CD14-positive monocyte (primary cell): ENCODE measurements around the gene NEUROD1. TPM values are rescaled to one million over a fixed set of nuclear protein-coding genes. Genes with fewer than 3 reads are reported as not detected.

Source experiments
- DNase-seq, 3 donors: peaks; one replicate each; pipeline ENCODE4 v3.0.0-alpha.2; 2011 to 2022
- H2AFZ ChIP-seq: 2 replicates; pipeline ENCODE4 v1.6.0; 2012; ENCODE audit warnings: mild to moderate bottlenecking, low read depth, low read length, inconsistent platforms; ENCODE audit not compliant: insufficient read depth, poor library complexity, severe bottlenecking
- H3K27ac ChIP-seq, 2 donors: 1 replicate in 1 of 2; 2 replicates in 1 of 2; pipeline ENCODE4 v1.5.1; 2012 to 2013; ENCODE audit warnings: low read length in 2 of 2, control low read depth in 1 of 2, inconsistent platforms in 1 of 2, low read depth in 1 of 2, mild to moderate bottlenecking in 1 of 2
- H3K27me3 ChIP-seq, 2 donors: one replicate each; pipeline versions ENCODE4 v1.6.0 to v1.6.1; 2011 to 2013; ENCODE audit warnings: low read length in 2 of 2; ENCODE audit not compliant: control insufficient read depth in 2 of 2, insufficient read depth in 2 of 2
- H3K36me3 ChIP-seq, 2 donors: replicated peaks in 1 of 2; 1 replicate in 1 of 2; 2 replicates in 1 of 2; pipeline versions ENCODE4 v1.5.1 to v1.6.1; 2012 to 2013; ENCODE audit warnings: low read length in 2 of 2, control low read depth in 1 of 2, inconsistent platforms in 1 of 2, mild to moderate bottlenecking in 1 of 2; ENCODE audit not compliant: insufficient read depth in 2 of 2, control insufficient read depth in 1 of 2
- H3K4me1 ChIP-seq, 2 donors: 1 replicate in 1 of 2; 2 replicates in 1 of 2; pipeline versions ENCODE4 v1.5.1 to v1.6.1; 2012 to 2013; ENCODE audit warnings: low read length in 2 of 2, control low read depth in 1 of 2, inconsistent platforms in 1 of 2, mild to moderate bottlenecking in 1 of 2, moderate library complexity in 1 of 2; ENCODE audit not compliant: insufficient read depth in 2 of 2, control insufficient read depth in 1 of 2
- H3K4me2 ChIP-seq: replicated peaks from 2 replicates; pipeline ENCODE3; 2012; ENCODE audit warnings: low read length, moderate library complexity, mild to moderate bottlenecking; ENCODE audit not compliant: poor library complexity, severe bottlenecking; ENCODE audit errors: extremely low read depth
- H3K4me3 ChIP-seq, 3 experiments: fragments of 200-600 bp in 1 of 3; sonication (generic) in 1 of 3; replicated peaks in 1 of 3; 1 replicate in 2 of 3; 2 replicates in 1 of 3; pipeline ENCODE4 v1.5.1; 2011 to 2013; ENCODE audit warnings: low read length in 3 of 3, mild to moderate bottlenecking in 3 of 3, control low read depth in 2 of 3, low read depth in 2 of 3, inconsistent platforms in 1 of 3, moderate library complexity in 1 of 3
- H3K79me2 ChIP-seq: 2 replicates; pipeline ENCODE4 v1.6.0; 2012; ENCODE audit warnings: mild to moderate bottlenecking, control low read depth, inconsistent platforms, low read length, moderate library complexity; ENCODE audit not compliant: insufficient read depth
- H3K9ac ChIP-seq: 2 replicates; pipeline ENCODE4 v1.6.0; 2017; ENCODE audit warnings: low read length, mild to moderate bottlenecking; ENCODE audit not compliant: insufficient read depth, poor library complexity, severe bottlenecking
- H3K9me3 ChIP-seq, 2 donors: replicated peaks in 1 of 2; 1 replicate in 1 of 2; 2 replicates in 1 of 2; pipeline versions ENCODE4 v1.5.1 to v1.6.1; 2012 to 2013; ENCODE audit warnings: low read length in 2 of 2, control low read depth in 1 of 2; ENCODE audit not compliant: control insufficient read depth in 1 of 2, insufficient read depth in 1 of 2
- H4K20me1 ChIP-seq: 2 replicates; pipeline ENCODE4 v1.6.0; 2012; ENCODE audit warnings: mild to moderate bottlenecking, low read length, control low read depth, moderate library complexity; ENCODE audit not compliant: insufficient read depth
- H3K27ac Mint-ChIP-seq, 7 donors: one replicate each; pipeline ENCODE4 v1.8.0; 2020; ENCODE audit warnings: mild to moderate bottlenecking in 7 of 7, mixed read lengths in 7 of 7, moderate library complexity in 6 of 7, inconsistent platforms in 2 of 7
- H3K27me3 Mint-ChIP-seq, 3 donors: one replicate each; pipeline ENCODE4 v1.8.0; 2021 to 2022; ENCODE audit warnings: low read depth in 3 of 3, mild to moderate bottlenecking in 3 of 3, mixed read lengths in 3 of 3, moderate library complexity in 3 of 3, inconsistent platforms in 1 of 3
- H3K36me3 Mint-ChIP-seq, 2 donors: one replicate each; pipeline ENCODE4 v1.8.0; 2020; ENCODE audit warnings: mixed read lengths in 2 of 2, inconsistent platforms in 1 of 2, mild to moderate bottlenecking in 1 of 2
- H3K4me1 Mint-ChIP-seq: one replicate; pipeline ENCODE4 v1.8.0; 2020; ENCODE audit warnings: mild to moderate bottlenecking, mixed read lengths
- H3K4me3 Mint-ChIP-seq, 2 donors: one replicate each; pipeline ENCODE4 v1.8.0; 2020; ENCODE audit warnings: mild to moderate bottlenecking in 2 of 2, mixed read lengths in 2 of 2, moderate library complexity in 1 of 2
- H3K9me3 Mint-ChIP-seq, 7 donors: one replicate each; pipeline ENCODE4 v1.8.0; 2020 to 2022; ENCODE audit warnings: mixed read lengths in 7 of 7, mild to moderate bottlenecking in 6 of 7, moderate library complexity in 6 of 7, inconsistent platforms in 2 of 7
- WGBS: methylation state at CpG from one replicate; pipeline ENCODE4 v1.1.5; 2013; ENCODE audit warnings: missing lambda C conversion rate; ENCODE audit not compliant: insufficient coverage; 5-methylcytosine and 5-hydroxymethylcytosine counted together
- intact Hi-C, 2 donors: fragments of 100-400 bp; cut with micrococcal nuclease; formaldehyde crosslinking; loops; one replicate each; pipeline versions ENCODE4 v1.15.0 to v1.15.1; 2023
- polyA plus RNA-seq, 3 donors: library from polyadenylated mRNA; depleted of rRNA in 1 of 3; unstranded in 2 of 3; stranded (reverse) in 1 of 3; fragments of 300-500 nt in 2 of 3; fragments of >200 nt in 1 of 3; fragmentation: Illumina TruSeq in 2 of 3; gene quantifications; 1 replicate in 2 of 3; 2 replicates in 1 of 3; pipeline ENCODE4 v1.2.3, GENCODE V29; 2012 to 2021
- TF ChIP-seq, protein P1 (sequence below): fragments of 200-600 bp; IDR thresholded peaks from one replicate; pipeline ENCODE4 v1.8.0; 2022; ENCODE audit warnings: antibody characterized with exemption, mild to moderate bottlenecking

NEUROD1 gene
- polyA plus RNA-seq, 3 donors: not detected

- no peaks in the 10 kb centered on the region for H3K36me3 ChIP-seq
- TF ChIP-seq, protein P1, sequence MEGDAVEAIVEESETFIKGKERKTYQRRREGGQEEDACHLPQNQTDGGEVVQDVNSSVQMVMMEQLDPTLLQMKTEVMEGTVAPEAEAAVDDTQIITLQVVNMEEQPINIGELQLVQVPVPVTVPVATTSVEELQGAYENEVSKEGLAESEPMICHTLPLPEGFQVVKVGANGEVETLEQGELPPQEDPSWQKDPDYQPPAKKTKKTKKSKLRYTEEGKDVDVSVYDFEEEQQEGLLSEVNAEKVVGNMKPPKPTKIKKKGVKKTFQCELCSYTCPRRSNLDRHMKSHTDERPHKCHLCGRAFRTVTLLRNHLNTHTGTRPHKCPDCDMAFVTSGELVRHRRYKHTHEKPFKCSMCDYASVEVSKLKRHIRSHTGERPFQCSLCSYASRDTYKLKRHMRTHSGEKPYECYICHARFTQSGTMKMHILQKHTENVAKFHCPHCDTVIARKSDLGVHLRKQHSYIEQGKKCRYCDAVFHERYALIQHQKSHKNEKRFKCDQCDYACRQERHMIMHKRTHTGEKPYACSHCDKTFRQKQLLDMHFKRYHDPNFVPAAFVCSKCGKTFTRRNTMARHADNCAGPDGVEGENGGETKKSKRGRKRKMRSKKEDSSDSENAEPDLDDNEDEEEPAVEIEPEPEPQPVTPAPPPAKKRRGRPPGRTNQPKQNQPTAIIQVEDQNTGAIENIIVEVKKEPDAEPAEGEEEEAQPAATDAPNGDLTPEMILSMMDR: no peak
- no peaks in the 10 kb centered on the region for H4K20me1 ChIP-seq
- intact Hi-C loops: no loop called here
- H3K4me1 ChIP-seq: no peaks in the 10 kb centered on the region
- no CpG with 5 or more reads among the region's 1 CpG for WGBS
- no peak overlapping the region for H2AFZ ChIP-seq
- peaks cover 0 to 2% (median 1%) of the 10 kb centered on the region in 3 donors for H3K27me3 Mint-ChIP-seq
- H3K4me3 ChIP-seq: no peak overlapping the region
- H3K4me3 Mint-ChIP-seq: no peak overlapping the region
- H3K9me3 Mint-ChIP-seq: peaks cover 0 to 2% (median 0%) of the 10 kb centered on the region in 7 donors
- H3K9ac ChIP-seq: no peak overlapping the region
- no peak for DNase-seq
- H3K27ac ChIP-seq: no peak overlapping the region
- H3K36me3 Mint-ChIP-seq: no peaks in the 10 kb centered on the region
- no peaks in the 10 kb centered on the region for H3K4me1 Mint-ChIP-seq
- H3K27ac Mint-ChIP-seq: no peak overlapping the region
- H3K79me2 ChIP-seq: no peaks in the 10 kb centered on the region
- H3K4me2 ChIP-seq: no peak overlapping the region
- no peaks in the 10 kb centered on the region for H3K27me3 ChIP-seq
- no peaks in the 10 kb centered on the region for H3K9me3 ChIP-seq
Observed at GRCh38 chr2:181643151-181643550, 37.2 kb downstream of the NEUROD1 start.

DNA sequence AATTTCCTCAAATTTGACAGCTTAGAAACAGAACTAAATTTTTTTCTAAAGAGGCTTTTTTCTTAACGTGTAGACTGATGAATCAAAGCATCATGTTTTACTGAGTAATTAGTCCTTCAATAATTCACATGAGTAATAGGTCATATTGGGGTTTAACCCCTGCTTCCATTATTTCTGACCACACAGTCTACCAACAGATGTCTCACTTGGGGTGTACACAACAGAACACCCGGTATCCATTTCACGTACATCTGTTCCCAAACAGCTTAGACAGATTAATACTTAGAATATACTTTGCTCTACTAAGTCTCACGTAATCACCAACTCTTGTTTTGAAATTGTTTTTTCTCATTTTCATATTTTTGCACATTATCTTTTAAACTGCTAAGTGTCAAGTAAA is 38.2 kb downstream of the NEUROD1 start:
- intact Hi-C loops: no loop called here
- no peaks in the 10 kb centered on the region for H3K36me3 Mint-ChIP-seq
- Histone ChIP-seq H3K4me3 (no peak overlapping the region), H3K27ac (no peak overlapping the region), H3K9me3 (no peaks in the 10 kb centered on the region), H3K9ac (no peak overlapping the region), H4K20me1 (no peaks in the 10 kb centered on the region), H3K4me2 (no peak overlapping the region), H3K79me2 (no peaks in the 10 kb centered on the region), H2AFZ (no peak overlapping the region), H3K27me3 (no peaks in the 10 kb centered on the region), H3K4me1 (no peaks in the 10 kb centered on the region), H3K36me3 (no peaks in the 10 kb centered on the region)
- no peak overlapping the region for H3K4me3 Mint-ChIP-seq
- WGBS: 100% methylated on average over 1 of the region's 4 CpGs
- H3K27ac Mint-ChIP-seq: no peak overlapping the region
- peaks cover 0 to 1% (median 0%) of the 10 kb centered on the region in 3 donors for H3K27me3 Mint-ChIP-seq
- TF ChIP-seq, protein P1: no peak
- DNase-seq: no peak
- peaks cover 0 to 2% (median 0%) of the 10 kb centered on the region in 7 donors for H3K9me3 Mint-ChIP-seq
- peaks cover 5% of the 10 kb centered on the region for H3K4me1 Mint-ChIP-seq
